GM12872 (cell line): ENCODE results near the gene NRG2.

Source experiments
- TF ChIP-seq, protein P1 (sequence below): IDR thresholded peaks from 3 replicates; pipeline ENCODE4 v1.5.1; 2011; ENCODE audit warnings: low read depth, mild to moderate bottlenecking, low read length, moderate library complexity; ENCODE audit not compliant: insufficient read depth

NRG2 gene

DNA sequence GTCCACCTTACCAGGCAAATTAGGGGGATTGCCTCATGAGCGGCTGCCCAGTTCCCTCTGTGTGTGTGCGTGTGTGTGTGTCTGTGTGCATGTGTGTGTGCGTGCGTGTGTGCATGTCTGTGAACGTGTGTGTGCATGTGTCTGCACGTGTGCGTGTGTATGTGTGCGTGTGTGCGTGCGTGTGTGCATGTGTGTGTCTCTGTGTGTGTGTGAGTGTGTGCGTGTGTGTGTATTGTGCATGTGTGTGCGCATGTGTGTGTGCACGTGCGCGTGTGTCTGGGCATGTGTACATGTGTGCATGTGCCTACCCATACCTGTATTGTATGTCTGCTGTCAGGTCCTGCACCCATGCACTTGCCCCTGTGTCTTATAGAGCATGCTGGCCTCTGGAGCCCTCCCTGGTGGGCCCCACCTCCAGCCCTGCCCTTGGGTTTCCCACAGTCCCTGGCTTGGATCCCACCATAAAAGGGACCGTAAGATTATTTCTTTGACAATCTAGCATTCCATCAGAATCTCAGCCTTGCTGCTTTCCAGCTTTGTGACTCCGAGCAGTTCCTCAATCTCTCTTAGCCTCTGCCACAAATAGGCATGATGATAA lies 238.2 kb downstream of the NRG2 start:
- TF ChIP-seq, protein P1, sequence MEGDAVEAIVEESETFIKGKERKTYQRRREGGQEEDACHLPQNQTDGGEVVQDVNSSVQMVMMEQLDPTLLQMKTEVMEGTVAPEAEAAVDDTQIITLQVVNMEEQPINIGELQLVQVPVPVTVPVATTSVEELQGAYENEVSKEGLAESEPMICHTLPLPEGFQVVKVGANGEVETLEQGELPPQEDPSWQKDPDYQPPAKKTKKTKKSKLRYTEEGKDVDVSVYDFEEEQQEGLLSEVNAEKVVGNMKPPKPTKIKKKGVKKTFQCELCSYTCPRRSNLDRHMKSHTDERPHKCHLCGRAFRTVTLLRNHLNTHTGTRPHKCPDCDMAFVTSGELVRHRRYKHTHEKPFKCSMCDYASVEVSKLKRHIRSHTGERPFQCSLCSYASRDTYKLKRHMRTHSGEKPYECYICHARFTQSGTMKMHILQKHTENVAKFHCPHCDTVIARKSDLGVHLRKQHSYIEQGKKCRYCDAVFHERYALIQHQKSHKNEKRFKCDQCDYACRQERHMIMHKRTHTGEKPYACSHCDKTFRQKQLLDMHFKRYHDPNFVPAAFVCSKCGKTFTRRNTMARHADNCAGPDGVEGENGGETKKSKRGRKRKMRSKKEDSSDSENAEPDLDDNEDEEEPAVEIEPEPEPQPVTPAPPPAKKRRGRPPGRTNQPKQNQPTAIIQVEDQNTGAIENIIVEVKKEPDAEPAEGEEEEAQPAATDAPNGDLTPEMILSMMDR: no peak

DNA sequence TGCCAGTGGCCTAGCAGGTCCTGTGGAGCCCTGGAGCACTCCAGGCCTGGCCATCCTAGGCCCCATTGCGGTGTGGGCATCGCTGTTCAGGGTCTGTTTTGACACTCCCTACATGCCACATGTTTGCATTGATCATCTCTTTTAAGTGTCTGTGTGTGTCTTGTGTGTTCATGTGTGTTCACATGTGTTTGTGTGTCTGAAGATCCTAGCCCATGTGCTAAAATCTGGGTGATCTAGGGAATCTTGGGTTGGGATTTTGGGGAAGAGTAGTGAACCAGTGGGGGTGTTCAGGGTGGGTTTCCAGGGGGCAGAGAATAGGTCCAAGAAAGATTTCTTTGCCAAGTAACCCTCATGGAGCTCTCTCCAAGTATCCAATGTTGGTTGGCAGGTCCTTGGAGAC lies 239.1 kb downstream of the NRG2 start:
- TF ChIP-seq, protein P1: no peak

DNA sequence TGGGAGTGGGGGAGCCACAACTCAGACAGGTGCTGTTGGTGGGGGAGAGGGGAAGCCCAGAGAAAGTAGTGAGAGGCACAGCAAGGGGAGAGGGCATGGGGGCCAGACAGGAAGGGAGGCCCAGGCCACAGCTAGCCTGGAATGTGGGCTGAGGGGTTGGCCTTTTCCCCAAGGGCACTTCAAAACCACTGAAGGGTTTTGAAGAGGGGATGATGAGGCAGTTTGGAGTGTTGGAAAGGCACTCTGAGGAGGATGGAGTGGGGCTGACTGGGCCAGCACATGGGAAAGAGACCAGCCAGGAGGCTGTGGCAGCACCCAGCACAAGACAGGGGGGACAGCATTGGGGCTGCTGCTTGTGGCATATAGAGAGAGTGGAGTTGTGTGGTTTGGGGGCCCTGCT lies 243.7 kb downstream of the NRG2 start:
- TF ChIP-seq, protein P1: no peak

DNA sequence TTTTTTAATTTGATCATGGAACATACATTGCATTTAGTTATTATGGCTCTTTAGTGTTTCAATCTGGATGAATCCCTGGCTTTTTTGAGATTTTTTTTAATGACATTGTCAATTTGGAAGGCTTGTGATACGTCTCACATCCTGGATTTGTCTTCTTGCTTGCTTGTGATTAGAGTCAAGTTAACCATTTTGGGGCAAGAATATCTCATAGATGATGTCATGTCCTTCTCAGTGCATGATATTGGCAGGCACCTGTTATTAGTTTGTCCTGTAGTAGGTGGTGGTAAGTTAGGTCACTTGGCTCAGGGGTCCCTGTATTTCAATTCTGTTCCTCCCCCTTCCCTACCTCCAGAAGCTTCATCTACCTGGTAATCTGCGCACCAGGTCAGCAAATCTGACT lies 244.2 kb downstream of the NRG2 start:
- TF ChIP-seq, protein P1: no peak

DNA sequence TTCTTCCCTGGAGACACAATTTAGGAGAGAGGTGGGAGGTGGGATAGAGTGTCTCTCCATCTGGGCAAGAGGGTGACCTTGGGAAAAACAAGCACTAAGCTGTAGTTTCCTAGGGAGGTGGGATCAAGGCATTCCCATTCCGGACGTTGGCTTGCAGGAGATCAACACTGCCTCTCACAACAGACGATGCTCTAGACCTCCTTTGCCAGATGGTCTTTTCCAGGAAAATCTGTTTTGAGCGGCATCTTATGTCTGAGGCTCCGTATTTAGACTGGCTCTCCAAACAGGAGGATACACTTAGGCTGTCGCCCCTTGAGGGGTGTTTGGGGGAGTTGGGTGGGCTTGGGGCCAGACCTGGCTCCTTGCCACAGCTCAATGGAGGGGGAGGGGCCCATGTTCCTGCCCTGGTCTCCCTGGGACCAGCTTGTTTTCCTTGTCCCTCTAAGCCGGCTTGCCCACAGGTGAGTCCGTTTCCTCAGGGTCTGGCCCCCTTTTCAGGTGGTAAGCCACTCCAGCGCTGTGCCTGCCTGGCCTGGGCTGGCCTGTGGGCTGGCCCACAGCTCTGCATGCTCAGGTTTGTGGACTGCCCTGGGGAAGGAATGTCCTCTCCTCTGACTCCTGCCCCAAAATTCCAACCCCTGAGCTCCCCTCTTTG lies 245.1 kb downstream of the NRG2 start:
- TF ChIP-seq, protein P1: no peak

DNA sequence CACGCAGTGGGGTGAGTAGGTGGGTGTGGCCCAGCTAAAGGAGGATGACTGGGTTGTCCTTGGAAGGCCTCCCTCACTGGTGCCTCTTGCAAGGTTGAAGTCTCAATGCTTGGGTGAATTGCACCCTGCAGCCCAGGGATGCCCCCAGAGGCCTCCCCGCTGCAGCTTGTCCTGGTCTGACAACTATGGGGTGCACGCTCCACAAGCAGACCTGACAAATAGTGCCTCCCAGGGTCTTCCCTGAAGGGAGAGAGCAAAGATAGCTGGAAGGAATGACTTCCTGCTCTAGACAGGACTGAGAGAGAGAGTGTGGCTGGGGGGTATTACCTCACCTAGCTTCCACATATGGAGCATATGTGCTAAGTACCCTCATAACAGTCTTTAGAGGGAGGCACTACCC lies 245.8 kb downstream of the NRG2 start:
- TF ChIP-seq, protein P1: no peak
